Sciatic nerve (tissue), 2 donors: Measurements from ENCODE around the gene OLR1. TPM values are rescaled to one million over a fixed set of nuclear protein-coding genes. Genes with fewer than 3 reads are reported as not detected.

Experiments
- ATAC-seq: fragments of 200-7000 bp; cut with Tn5 transposase; one replicate; pipeline ENCODE4 v1.9.1; 2020; ENCODE audit warnings: mild to moderate bottlenecking, moderate library complexity
- DNase-seq: peaks from one replicate; pipeline ENCODE4 v3.0.0-alpha.2; 2020; ENCODE audit warnings: low spot score
- intact Hi-C: fragments of 100-400 bp; cut with DNase I; formaldehyde crosslinking; loops from one replicate; pipeline ENCODE4 v1.14.2; 2022
- total RNA-seq: library from RNA; stranded (reverse); fragmentation: NEBNext Ultra II Directional; extraction: Animal tissue kit (Norgen Biotek cat#: 25700); gene quantifications from one replicate; pipeline ENCODE4 v1.2.1, GENCODE V29; 2021
- donor health status: DM: no; HTN: no; CAD: no.
- donor health status: DM: no; HTN: no; CAD: no.

OLR1 gene
- total RNA-seq, 1 donor from 2014 or later, result 33.1 TPM

- DNase-seq (no peak), ATAC-seq (no peak)
- intact Hi-C loops, result no loop called here
Measured at GRCh38 chr12:10159280-10159679, 12.7 kb downstream of the OLR1 start.

GRCh38 chr12:10158406-10158805, 13.5 kb downstream of the OLR1 start:
- intact Hi-C loops, result no loop called here
- DNase-seq, result no peak
- ATAC-seq, result no peak

- DNase-seq (no peak), ATAC-seq (no peak)
- intact Hi-C loops, result no loop called here
Measured at GRCh38 chr12:10155966-10156365, 16.0 kb downstream of the OLR1 start.

GRCh38 chr12:10154145-10154496, 17.8 kb downstream of the OLR1 start:
- intact Hi-C loops, result no loop called here
- peak; percentile 41 for ATAC-seq

GRCh38 chr12:10153271-10154144, 18.4 kb downstream of the OLR1 start:
- intact Hi-C loops, result no loop called here
- ATAC-seq, result peak; percentile 96
- DNase-seq, result peak; percentile 80

More at GRCh38 chr12:10154145-10154496, 17.8 kb downstream of the OLR1 start:
- DNase-seq, result no peak

- intact Hi-C loops, result no loop called here
- no peak for DNase-seq
- ATAC-seq, result no peak
Measured at GRCh38 chr12:10151621-10152020, 20.3 kb downstream of the OLR1 start.

GRCh38 chr12:10147714-10148403, 24.1 kb downstream of the OLR1 start:
- intact Hi-C loops, result no loop called here
- no peak for DNase-seq

GRCh38 chr12:10142976-10143589, 28.8 kb downstream of the OLR1 start:
- no peak for ATAC-seq
- no peak for DNase-seq
- intact Hi-C loops, result no loop called here

More at GRCh38 chr12:10147714-10148403, 24.1 kb downstream of the OLR1 start:
- no peak for ATAC-seq

- ATAC-seq (peak; percentile 80), DNase-seq (no peak)
- intact Hi-C loops, result no loop called here
Measured at GRCh38 chr12:10140001-10140400, 31.9 kb downstream of the OLR1 start.

GRCh38 chr12:10136637-10137205, 35.2 kb downstream of the OLR1 start:
- DNase-seq, result no peak
- intact Hi-C loops, result no loop called here
- no peak for ATAC-seq

- intact Hi-C loops, result no loop called here
- ATAC-seq, result no peak
- no peak for DNase-seq
Measured at GRCh38 chr12:10135126-10135525, 36.8 kb downstream of the OLR1 start.

- ATAC-seq (no peak), DNase-seq (no peak)
- intact Hi-C loops, result no loop called here
Measured at GRCh38 chr12:10132850-10133370, 39.0 kb downstream of the OLR1 start.

GRCh38 chr12:10131111-10131690, 40.7 kb downstream of the OLR1 start:
- DNase-seq, result no peak
- ATAC-seq, result peak; percentile 40
- intact Hi-C loops, result no loop called here

- intact Hi-C loops, result no loop called here
- DNase-seq (no peak), ATAC-seq (peak; percentile 44)
Measured at GRCh38 chr12:10130042-10130441, 41.9 kb downstream of the OLR1 start, which contains the start of gene CLEC7A. CLEC7A (minus strand) TSS chr12:10130199; CDS start chr12:10130082, 117 bp downstream.

- intact Hi-C loops, result no loop called here
- DNase-seq, result no peak
Measured at GRCh38 chr12:10128687-10129086, 43.2 kb downstream of the OLR1 start.

GRCh38 chr12:10126413-10126812, 45.5 kb downstream of the OLR1 start:
- no peak for ATAC-seq
- intact Hi-C loops, result no loop called here
- no peak for DNase-seq

More at GRCh38 chr12:10128687-10129086, 43.2 kb downstream of the OLR1 start:
- ATAC-seq, result peak; percentile 79

GRCh38 chr12:10122689-10123088, 49.2 kb downstream of the OLR1 start:
- ATAC-seq (no peak), DNase-seq (no peak)
- intact Hi-C loops, result no loop called here

GRCh38 chr12:10121278-10121677, 50.7 kb downstream of the OLR1 start:
- intact Hi-C loops, result no loop called here
- DNase-seq, result no peak
- no peak for ATAC-seq

GRCh38 chr12:10119066-10119465, 52.9 kb downstream of the OLR1 start:
- intact Hi-C loops, result no loop called here
- ATAC-seq (no peak), DNase-seq (no peak)
